ENCODE measurements around the gene JDP2. TPM values are rescaled to one million over a fixed set of nuclear protein-coding genes. Genes with fewer than 3 reads are reported as not detected.

The JDP2 gene
- total RNA-seq, 1 experiment from 2014 or later, result 5.9 TPM

- TF ChIP-seq, protein P1, sequence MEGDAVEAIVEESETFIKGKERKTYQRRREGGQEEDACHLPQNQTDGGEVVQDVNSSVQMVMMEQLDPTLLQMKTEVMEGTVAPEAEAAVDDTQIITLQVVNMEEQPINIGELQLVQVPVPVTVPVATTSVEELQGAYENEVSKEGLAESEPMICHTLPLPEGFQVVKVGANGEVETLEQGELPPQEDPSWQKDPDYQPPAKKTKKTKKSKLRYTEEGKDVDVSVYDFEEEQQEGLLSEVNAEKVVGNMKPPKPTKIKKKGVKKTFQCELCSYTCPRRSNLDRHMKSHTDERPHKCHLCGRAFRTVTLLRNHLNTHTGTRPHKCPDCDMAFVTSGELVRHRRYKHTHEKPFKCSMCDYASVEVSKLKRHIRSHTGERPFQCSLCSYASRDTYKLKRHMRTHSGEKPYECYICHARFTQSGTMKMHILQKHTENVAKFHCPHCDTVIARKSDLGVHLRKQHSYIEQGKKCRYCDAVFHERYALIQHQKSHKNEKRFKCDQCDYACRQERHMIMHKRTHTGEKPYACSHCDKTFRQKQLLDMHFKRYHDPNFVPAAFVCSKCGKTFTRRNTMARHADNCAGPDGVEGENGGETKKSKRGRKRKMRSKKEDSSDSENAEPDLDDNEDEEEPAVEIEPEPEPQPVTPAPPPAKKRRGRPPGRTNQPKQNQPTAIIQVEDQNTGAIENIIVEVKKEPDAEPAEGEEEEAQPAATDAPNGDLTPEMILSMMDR (conservative IDR thresholded peaks at IDR 0.05; ENCODE audit: low read depth, low read length), result no peak
- TF ChIP-seq EZH2 (IDR thresholded peaks at IDR 0.05; ENCODE audit: borderline replicate concordance, low read depth, low read length, poor library complexity, severe bottlenecking), result no peak
- ChIA-PET POLR2A (ENCODE audit: low non-redundant PET) (interaction anchor here (0.6 kb wide), 1 partner anchor 12 kb away, joined by 3 read pairs; no protein-coding TSS in a partner anchor), CTCF (no interaction called here)
- intact Hi-C loops (cut with micrococcal nuclease; ENCODE audit: unreplicated experiment), result no loop called here
- peaks cover 8% of the 10 kb centered on the region for H3K4me1 ChIP-seq (ENCODE audit: insufficient read depth, low read length, poor library complexity, severe bottlenecking)
- no peaks in the 10 kb centered on the region for H3K36me3 ChIP-seq (ENCODE audit: insufficient read depth, low read length, poor library complexity, severe bottlenecking)
- no peak overlapping the region for H3K4me3 ChIP-seq (ENCODE audit: low read depth, low read length, poor library complexity, severe bottlenecking)
- H3K27ac ChIP-seq (ENCODE audit: low read depth, low read length, poor library complexity, severe bottlenecking), result no peak overlapping the region
- DNase-seq (ENCODE audit: low spot score), result no peak
- H3K9me3 ChIP-seq (ENCODE audit: low read depth, low read length, poor library complexity, severe bottlenecking), result no peaks in the 10 kb centered on the region
- BruUV-seq (replicated peaks), result no TSS peak
- no peaks in the 10 kb centered on the region for H3K27me3 ChIP-seq (replicated peaks; ENCODE audit: insufficient read depth, low read depth, low read length, poor library complexity)
Measured at GRCh38 chr14:75406856-75407255, 21.0 kb upstream of the JDP2 start.

DNA sequence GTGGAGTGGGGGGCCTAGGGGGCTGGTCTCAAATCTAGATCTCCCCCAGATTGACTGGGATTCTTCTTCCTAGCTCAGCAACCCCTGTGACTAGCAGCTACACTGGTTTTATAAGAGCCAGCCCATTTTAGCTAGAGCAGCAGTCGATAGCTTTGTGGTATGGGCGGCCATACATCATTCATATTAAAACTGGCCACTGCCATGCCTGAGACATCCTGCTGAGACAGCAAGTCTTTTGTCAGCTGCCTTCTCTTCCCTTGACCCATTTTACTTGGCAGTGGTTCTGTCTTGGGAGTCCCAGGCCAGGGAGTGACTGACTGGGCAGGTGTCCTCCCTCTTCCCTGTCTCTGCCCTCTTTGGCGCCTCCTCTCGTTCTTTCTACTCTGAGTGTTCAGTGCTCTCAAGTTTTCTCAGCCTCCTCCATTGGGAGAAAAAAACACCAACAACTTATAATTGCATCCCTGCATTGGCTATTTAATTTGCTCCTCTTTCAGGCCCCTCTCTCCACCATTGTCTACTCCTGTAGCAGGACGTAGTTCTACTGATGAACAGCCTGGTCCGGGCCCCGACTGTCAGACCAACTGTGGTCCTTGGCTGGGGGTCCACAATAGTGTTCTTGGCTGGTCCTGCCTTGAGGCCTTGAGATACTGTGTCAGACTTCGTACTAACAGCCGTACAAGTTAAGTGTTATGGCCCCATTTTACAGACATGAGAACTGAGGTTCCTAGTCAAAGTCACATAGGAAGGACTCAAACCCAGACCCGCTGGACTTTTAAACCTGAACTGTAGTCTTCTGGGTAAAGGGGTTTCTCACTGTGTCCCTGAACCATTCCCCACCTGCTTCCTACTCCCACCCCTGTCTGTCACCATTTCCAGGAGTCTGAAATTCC is 18.3 kb upstream of the JDP2 start:
- no peaks in the 10 kb centered on the region for H3K27me3 ChIP-seq (replicated peaks; ENCODE audit: insufficient read depth, low read depth, low read length, poor library complexity)
- intact Hi-C loops (cut with micrococcal nuclease; ENCODE audit: unreplicated experiment), result no loop called here
- ChIA-PET POLR2A (ENCODE audit: low non-redundant PET) (no interaction called here), CTCF (no interaction called here)
- H3K36me3 ChIP-seq (ENCODE audit: insufficient read depth, low read length, poor library complexity, severe bottlenecking), result no peaks in the 10 kb centered on the region
- no peak overlapping the region for H3K4me3 ChIP-seq (ENCODE audit: low read depth, low read length, poor library complexity, severe bottlenecking)
- peaks cover 8% of the 10 kb centered on the region for H3K4me1 ChIP-seq (ENCODE audit: insufficient read depth, low read length, poor library complexity, severe bottlenecking)
- no peak for TF ChIP-seq EZH2 (IDR thresholded peaks at IDR 0.05; ENCODE audit: borderline replicate concordance, low read depth, low read length, poor library complexity, severe bottlenecking)
- TF ChIP-seq, protein P1 (conservative IDR thresholded peaks at IDR 0.05; ENCODE audit: low read depth, low read length), result no peak
- no peak overlapping the region for H3K27ac ChIP-seq (ENCODE audit: low read depth, low read length, poor library complexity, severe bottlenecking)
- no peaks in the 10 kb centered on the region for H3K9me3 ChIP-seq (ENCODE audit: low read depth, low read length, poor library complexity, severe bottlenecking)
- no TSS peak for BruUV-seq (replicated peaks)
- DNase-seq (ENCODE audit: low spot score), result no peak

GRCh38 chr14:75411214-75411540 is 16.6 kb upstream of the JDP2 start:
- BruUV-seq (replicated peaks), result no TSS peak
- ChIA-PET CTCF (no interaction called here), POLR2A (ENCODE audit: low non-redundant PET) (interaction anchor here (0.5 kb wide), 1 partner anchor 1379 kb away, joined by 4 read pairs; no protein-coding TSS in a partner anchor)
- intact Hi-C loops (cut with micrococcal nuclease; ENCODE audit: unreplicated experiment), result no loop called here
- no peaks in the 10 kb centered on the region for H3K9me3 ChIP-seq (ENCODE audit: low read depth, low read length, poor library complexity, severe bottlenecking)
- TF ChIP-seq, protein P1 (conservative IDR thresholded peaks at IDR 0.05; ENCODE audit: low read depth, low read length), result no peak
- no peak for TF ChIP-seq EZH2 (IDR thresholded peaks at IDR 0.05; ENCODE audit: borderline replicate concordance, low read depth, low read length, poor library complexity, severe bottlenecking)
- no peak for DNase-seq (ENCODE audit: low spot score)
- peaks cover 8% of the 10 kb centered on the region for H3K4me1 ChIP-seq (ENCODE audit: insufficient read depth, low read length, poor library complexity, severe bottlenecking)
- H3K4me3 ChIP-seq (ENCODE audit: low read depth, low read length, poor library complexity, severe bottlenecking), result no peak overlapping the region
- no peaks in the 10 kb centered on the region for H3K27me3 ChIP-seq (replicated peaks; ENCODE audit: insufficient read depth, low read depth, low read length, poor library complexity)
- no peaks in the 10 kb centered on the region for H3K36me3 ChIP-seq (ENCODE audit: insufficient read depth, low read length, poor library complexity, severe bottlenecking)
- no peak overlapping the region for H3K27ac ChIP-seq (ENCODE audit: low read depth, low read length, poor library complexity, severe bottlenecking)
